ENCODE data around the gene ZFAND3. TPM values are rescaled to one million over a fixed set of nuclear protein-coding genes. Genes with fewer than 3 reads are reported as not detected.

Gene ZFAND3
- total RNA-seq, 3 donors from 2014 or later: 34.1 to 53.0 (median 36.0) TPM

DNA sequence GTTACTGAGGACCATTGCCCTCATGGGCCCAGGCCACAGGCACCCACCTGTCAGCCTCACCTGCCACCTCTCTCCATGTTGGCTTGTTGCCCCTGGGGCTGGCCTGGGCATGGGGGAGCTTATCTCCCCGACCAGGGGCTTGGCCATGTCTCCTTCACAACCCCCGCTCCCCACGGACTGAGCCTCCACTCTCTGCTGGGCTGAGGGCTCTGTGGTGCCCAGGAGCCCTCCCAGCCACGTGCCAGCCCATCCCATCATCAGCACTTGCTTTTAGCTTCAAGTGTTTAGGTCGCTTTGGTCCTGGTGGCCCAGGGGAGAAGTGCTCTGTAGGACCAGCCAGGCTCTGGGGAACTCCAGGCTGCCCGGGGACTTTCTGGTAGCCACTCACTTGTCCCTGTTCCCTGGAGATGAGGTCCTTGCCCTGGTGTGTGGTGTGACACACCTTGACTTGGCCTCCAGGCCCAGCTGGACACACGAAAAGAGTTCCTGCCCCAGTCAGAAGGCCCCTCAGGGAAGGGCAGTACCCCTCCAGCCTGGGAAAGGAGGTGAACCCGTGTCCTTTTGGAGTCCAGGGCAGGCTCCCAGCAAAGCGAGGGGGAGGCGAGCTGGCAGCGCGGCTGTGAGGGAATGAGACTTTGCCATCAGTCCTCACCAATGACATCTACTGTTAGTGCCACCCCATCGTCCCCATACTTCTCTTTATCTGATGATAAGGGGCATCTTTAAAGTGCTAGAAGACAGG is 352.6 kb downstream of the ZFAND3 start:
- Histone ChIP-seq H3K4me3 (no peak overlapping the region), H3K27me3 (no peaks in the 10 kb centered on the region), H3K4me1 (no peaks in the 10 kb centered on the region), H3K9me3 (no peaks in the 10 kb centered on the region), H3K27ac (no peak overlapping the region), H3K36me3 (no peaks in the 10 kb centered on the region)
- intact Hi-C loops (cut with DNase I; ENCODE audit: low total_unique reads): no loop called here
- no peak for DNase-seq (ENCODE audit: low spot score in 2 of 2)
- no peak for TF ChIP-seq POLR2A (IDR thresholded peaks at IDR 0.05)

GRCh38 chr6:38172739-38173410 is 353.3 kb downstream of the ZFAND3 start:
- DNase-seq (ENCODE audit: low spot score in 2 of 2): no peak
- Histone ChIP-seq H3K27ac (no peak overlapping the region), H3K9me3 (no peaks in the 10 kb centered on the region), H3K27me3 (no peaks in the 10 kb centered on the region), H3K4me1 (no peaks in the 10 kb centered on the region), H3K4me3 (no peak overlapping the region), H3K36me3 (no peaks in the 10 kb centered on the region)
- intact Hi-C loops (cut with DNase I; ENCODE audit: low total_unique reads): no loop called here
- TF ChIP-seq POLR2A (IDR thresholded peaks at IDR 0.05): no peak
- no peak for TF ChIP-seq CTCF (IDR thresholded peaks at IDR 0.05)
- no peak for TF ChIP-seq POLR2AphosphoS5 (IDR thresholded peaks at IDR 0.05)

GRCh38 chr6:38173909-38174308 is 354.4 kb downstream of the ZFAND3 start:
- no peak for DNase-seq (ENCODE audit: low spot score in 2 of 2)
- Histone ChIP-seq H3K36me3 (no peaks in the 10 kb centered on the region), H3K9me3 (no peaks in the 10 kb centered on the region), H3K27ac (no peak overlapping the region), H3K4me1 (no peaks in the 10 kb centered on the region), H3K27me3 (no peaks in the 10 kb centered on the region), H3K4me3 (no peak overlapping the region)
- intact Hi-C loops (cut with DNase I; ENCODE audit: low total_unique reads): no loop called here
- no peak for TF ChIP-seq CTCF (IDR thresholded peaks at IDR 0.05)
- TF ChIP-seq POLR2A (IDR thresholded peaks at IDR 0.05): no peak
- no peak for TF ChIP-seq POLR2AphosphoS5 (IDR thresholded peaks at IDR 0.05)

DNA sequence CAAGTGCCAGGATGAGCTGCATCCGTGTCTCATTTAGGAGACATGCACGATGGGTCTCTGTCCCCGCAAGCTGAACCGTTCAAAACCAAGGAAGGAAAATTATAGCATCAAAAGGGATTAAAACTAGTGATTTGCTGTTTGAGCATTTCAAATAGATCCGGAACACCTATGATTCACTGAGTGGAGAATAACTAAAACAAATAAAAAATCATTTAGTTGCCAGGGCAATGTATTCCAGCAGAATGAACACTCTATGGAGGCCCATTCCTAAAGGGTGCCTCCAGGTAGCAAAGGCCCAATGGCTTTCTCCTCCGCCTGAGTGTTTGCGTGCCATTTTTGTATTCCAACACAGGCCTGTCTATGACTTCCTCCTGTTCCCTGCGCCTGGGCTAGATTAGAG is 354.8 kb downstream of the ZFAND3 start:
- Histone ChIP-seq H3K4me3 (no peak overlapping the region), H3K36me3 (no peaks in the 10 kb centered on the region), H3K27ac (no peak overlapping the region), H3K27me3 (no peaks in the 10 kb centered on the region), H3K9me3 (no peaks in the 10 kb centered on the region), H3K4me1 (no peaks in the 10 kb centered on the region)
- intact Hi-C loops (cut with DNase I; ENCODE audit: low total_unique reads): no loop called here
- TF ChIP-seq POLR2AphosphoS5 (IDR thresholded peaks at IDR 0.05) (no peak), POLR2A (IDR thresholded peaks at IDR 0.05) (no peak), CTCF (IDR thresholded peaks at IDR 0.05) (no peak)
- no peak for DNase-seq (ENCODE audit: low spot score in 2 of 2)

GRCh38 chr6:38174806-38175495 is 355.4 kb downstream of the ZFAND3 start:
- intact Hi-C loops (cut with DNase I; ENCODE audit: low total_unique reads): no loop called here
- no peaks in the 10 kb centered on the region for H3K9me3 ChIP-seq
- no peak overlapping the region for H3K4me3 ChIP-seq
- DNase-seq (ENCODE audit: low spot score in 2 of 2): no peak
- H3K4me1 ChIP-seq: no peaks in the 10 kb centered on the region
- H3K36me3 ChIP-seq: no peaks in the 10 kb centered on the region
- no peak overlapping the region for H3K27ac ChIP-seq
- TF ChIP-seq POLR2A (IDR thresholded peaks at IDR 0.05) (no peak), CTCF (IDR thresholded peaks at IDR 0.05) (no peak)
- no peaks in the 10 kb centered on the region for H3K27me3 ChIP-seq
